ENCODE measurements around the gene WFIKKN2. TPM values are rescaled to one million over a fixed set of nuclear protein-coding genes. Genes with fewer than 3 reads are reported as not detected.
A peak's percentile ranks its signal among the peaks of the same experiment; 100 is the strongest.

The WFIKKN2 gene
- total RNA-seq, 1 experiment from 2014 or later = not detected

DNA sequence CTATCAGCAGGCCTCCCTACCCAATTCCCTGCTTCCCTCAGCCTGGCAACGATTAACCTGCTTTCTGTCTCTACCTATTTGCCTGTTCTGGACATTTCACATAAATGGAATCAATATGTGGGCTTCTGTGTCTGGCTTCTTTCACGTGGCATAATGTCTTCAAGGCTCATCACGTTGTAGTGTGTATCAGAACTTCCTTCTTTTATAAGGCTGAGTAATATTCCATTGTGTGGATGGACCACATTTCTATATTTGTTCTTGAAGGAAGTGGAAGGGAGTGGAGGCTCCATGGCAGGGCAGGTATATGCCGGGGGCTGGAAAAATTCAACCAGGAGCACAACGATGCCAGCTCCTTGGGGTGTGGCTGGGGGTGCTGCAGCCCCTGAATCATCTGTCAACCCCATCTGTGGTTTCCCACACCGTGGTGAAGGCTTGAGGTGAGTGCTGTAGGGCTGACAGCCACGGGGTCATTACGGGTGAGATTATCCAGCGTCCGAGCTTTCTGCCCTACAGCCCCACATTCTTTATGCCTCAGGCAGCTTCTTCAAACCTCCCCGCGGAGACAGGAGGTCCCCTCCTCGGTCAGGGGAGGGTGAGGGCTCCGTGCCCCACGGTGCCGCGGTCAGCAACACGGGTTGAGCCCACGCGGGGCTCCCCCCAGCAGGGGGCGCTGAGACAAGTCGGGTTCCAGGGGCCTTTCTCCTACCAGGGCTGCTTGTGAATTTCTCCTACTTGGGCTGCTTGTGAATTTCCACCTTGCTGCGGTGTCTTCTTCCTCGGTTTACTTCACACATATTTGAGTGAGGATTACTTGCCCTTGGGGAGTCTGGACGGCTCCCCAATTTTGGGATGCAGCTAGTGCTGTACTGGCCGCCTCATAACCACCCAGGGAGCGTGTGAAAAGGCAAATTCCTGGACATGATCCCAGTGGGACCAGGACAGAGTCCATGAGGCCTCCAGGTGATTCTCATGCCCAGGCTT is 18.3 kb upstream of the WFIKKN2 start:
- no peak overlapping the region for H3K4me3 ChIP-seq (ENCODE audit: low read depth, low read length)
- POLR2A ChIA-PET = interaction anchor here (0.6 kb wide), 1 partner anchor 69 kb away, joined by 4 read pairs; no protein-coding TSS in a partner anchor
- peaks cover 6% of the 10 kb centered on the region for H3K9me3 ChIP-seq
- Mint-ChIP-seq H3K27ac (ENCODE audit: unreplicated experiment) (no peak overlapping the region), H3K27me3 (ENCODE audit: insufficient read depth, unreplicated experiment) (no peaks in the 10 kb centered on the region), H3K4me1 (ENCODE audit: low read depth, unreplicated experiment) (peaks cover 7% of the 10 kb centered on the region), H3K36me3 (ENCODE audit: insufficient read depth, unreplicated experiment) (no peaks in the 10 kb centered on the region), H3K9me3 (ENCODE audit: unreplicated experiment) (peaks cover 16% of the 10 kb centered on the region), H3K4me3 (ENCODE audit: unreplicated experiment) (no peak overlapping the region)
- peaks cover 9% of the 10 kb centered on the region for H3K4me1 ChIP-seq
- H3K36me3 ChIP-seq (ENCODE audit: control insufficient read depth, insufficient read depth, low read length) = no peaks in the 10 kb centered on the region
- H3K27me3 ChIP-seq (replicated peaks; ENCODE audit: control insufficient read depth, insufficient read depth, low read length) = no peaks in the 10 kb centered on the region
- peak in 1 of 2 experiments; percentile 77 for DNase-seq
- intact Hi-C loops (cut with micrococcal nuclease; ENCODE audit: unreplicated experiment) = loop anchor here (1.0 kb wide), 1 partner anchor 24 kb away; no protein-coding TSS in a partner anchor
- TF ChIP-seq, protein P1, sequence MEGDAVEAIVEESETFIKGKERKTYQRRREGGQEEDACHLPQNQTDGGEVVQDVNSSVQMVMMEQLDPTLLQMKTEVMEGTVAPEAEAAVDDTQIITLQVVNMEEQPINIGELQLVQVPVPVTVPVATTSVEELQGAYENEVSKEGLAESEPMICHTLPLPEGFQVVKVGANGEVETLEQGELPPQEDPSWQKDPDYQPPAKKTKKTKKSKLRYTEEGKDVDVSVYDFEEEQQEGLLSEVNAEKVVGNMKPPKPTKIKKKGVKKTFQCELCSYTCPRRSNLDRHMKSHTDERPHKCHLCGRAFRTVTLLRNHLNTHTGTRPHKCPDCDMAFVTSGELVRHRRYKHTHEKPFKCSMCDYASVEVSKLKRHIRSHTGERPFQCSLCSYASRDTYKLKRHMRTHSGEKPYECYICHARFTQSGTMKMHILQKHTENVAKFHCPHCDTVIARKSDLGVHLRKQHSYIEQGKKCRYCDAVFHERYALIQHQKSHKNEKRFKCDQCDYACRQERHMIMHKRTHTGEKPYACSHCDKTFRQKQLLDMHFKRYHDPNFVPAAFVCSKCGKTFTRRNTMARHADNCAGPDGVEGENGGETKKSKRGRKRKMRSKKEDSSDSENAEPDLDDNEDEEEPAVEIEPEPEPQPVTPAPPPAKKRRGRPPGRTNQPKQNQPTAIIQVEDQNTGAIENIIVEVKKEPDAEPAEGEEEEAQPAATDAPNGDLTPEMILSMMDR (IDR thresholded peaks at IDR 0.05; ENCODE audit: insufficient read depth in 1 of 2, low read depth in 1 of 2, low read length in 1 of 2, severe bottlenecking in 1 of 2, unreplicated experiment in 1 of 2) = peak; percentile 91 to 95
- CTCF ChIA-PET = interaction anchor here (0.5 to 1.7 kb wide), 3 partner anchors 11 to 320 kb away, joined by 4 to 6 read pairs (median 4); no protein-coding TSS in a partner anchor
- BruUV-seq (replicated peaks) = no TSS peak

DNA sequence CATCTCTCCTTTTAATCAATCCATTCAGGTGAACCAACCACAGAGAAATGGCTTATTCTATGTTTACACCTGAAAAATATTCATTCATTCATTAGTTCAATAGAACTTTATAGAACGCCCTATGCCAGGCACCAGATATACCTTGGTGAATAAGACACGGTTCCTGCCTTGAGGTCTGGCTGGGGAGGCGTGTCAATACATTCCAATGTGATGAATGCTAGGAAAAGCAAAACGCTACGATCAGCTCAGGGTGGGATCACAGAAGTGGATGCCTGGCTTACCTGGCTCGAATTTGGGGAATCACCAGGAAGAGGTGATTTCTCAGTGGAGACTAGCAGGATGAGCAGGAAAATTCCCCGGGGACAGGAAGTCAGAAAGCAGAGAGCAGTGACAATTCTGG is 17.5 kb upstream of the WFIKKN2 start:
- no peak overlapping the region for H3K4me3 ChIP-seq (ENCODE audit: low read depth, low read length)
- peaks cover 11% of the 10 kb centered on the region for H3K9me3 ChIP-seq
- no TSS peak for BruUV-seq (replicated peaks)
- intact Hi-C loops (cut with micrococcal nuclease; ENCODE audit: unreplicated experiment) = loop anchor here (1.0 kb wide), 1 partner anchor 23 kb away; no protein-coding TSS in a partner anchor
- Mint-ChIP-seq H3K36me3 (ENCODE audit: insufficient read depth, unreplicated experiment) (no peaks in the 10 kb centered on the region), H3K9me3 (ENCODE audit: unreplicated experiment) (peaks cover 16% of the 10 kb centered on the region), H3K4me3 (ENCODE audit: unreplicated experiment) (no peak overlapping the region), H3K27me3 (ENCODE audit: insufficient read depth, unreplicated experiment) (no peaks in the 10 kb centered on the region), H3K4me1 (ENCODE audit: low read depth, unreplicated experiment) (peaks cover 7% of the 10 kb centered on the region), H3K27ac (ENCODE audit: unreplicated experiment) (peak overlapping the region; percentile 1)
- TF ChIP-seq, protein P1 (IDR thresholded peaks at IDR 0.05; ENCODE audit: insufficient read depth in 1 of 2, low read depth in 1 of 2, low read length in 1 of 2, severe bottlenecking in 1 of 2, unreplicated experiment in 1 of 2) = no peak
- H3K36me3 ChIP-seq (ENCODE audit: control insufficient read depth, insufficient read depth, low read length) = no peaks in the 10 kb centered on the region
- ChIA-PET POLR2A (interaction anchor here (0.6 kb wide), 1 partner anchor 68 kb away, joined by 4 read pairs; no protein-coding TSS in a partner anchor), CTCF (interaction anchor here (0.9 to 1.5 kb wide), 2 partner anchors 12 to 127 kb away, joined by 4 to 5 read pairs; no protein-coding TSS in a partner anchor)
- peak in 1 of 2 experiments; percentile 50 for DNase-seq
- no peaks in the 10 kb centered on the region for H3K27me3 ChIP-seq (replicated peaks; ENCODE audit: control insufficient read depth, insufficient read depth, low read length)
- peaks cover 9% of the 10 kb centered on the region for H3K4me1 ChIP-seq

DNA sequence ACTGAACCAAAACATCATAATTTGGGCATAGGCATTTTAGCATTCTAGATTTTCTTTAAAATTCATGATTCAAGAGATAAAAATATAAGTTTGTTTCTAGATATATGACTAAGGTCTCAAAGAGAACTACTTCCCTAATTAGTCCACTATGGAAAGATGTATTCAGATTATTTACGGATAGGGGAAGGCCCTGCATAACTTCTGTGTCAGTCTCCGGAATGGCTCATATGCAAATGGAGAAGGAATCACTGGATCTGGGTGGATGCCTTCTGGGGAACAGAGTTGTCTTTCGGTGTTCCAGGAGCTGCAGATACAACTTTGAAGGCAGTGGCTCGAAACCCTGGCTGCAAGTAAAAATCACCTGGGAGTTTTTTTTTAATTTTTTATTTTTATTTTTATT is 17.1 kb upstream of the WFIKKN2 start:
- H3K4me3 ChIP-seq (ENCODE audit: low read depth, low read length) = no peak overlapping the region

More for the DNA sequence above, 17.1 kb upstream of the WFIKKN2 start:
- H3K27me3 ChIP-seq (replicated peaks; ENCODE audit: control insufficient read depth, insufficient read depth, low read length) = no peaks in the 10 kb centered on the region
- H3K27me3 Mint-ChIP-seq (ENCODE audit: insufficient read depth, unreplicated experiment) = no peaks in the 10 kb centered on the region
- no peaks in the 10 kb centered on the region for H3K36me3 ChIP-seq (ENCODE audit: control insufficient read depth, insufficient read depth, low read length)
- H3K27ac Mint-ChIP-seq (ENCODE audit: unreplicated experiment) = peak overlapping the region; percentile 1
- ChIA-PET CTCF (interaction anchor here (0.9 to 1.5 kb wide), 2 partner anchors 12 to 127 kb away, joined by 4 to 5 read pairs; no protein-coding TSS in a partner anchor), POLR2A (no interaction called here)
- H3K4me3 Mint-ChIP-seq (ENCODE audit: unreplicated experiment) = no peak overlapping the region
- peaks cover 7% of the 10 kb centered on the region for H3K4me1 Mint-ChIP-seq (ENCODE audit: low read depth, unreplicated experiment)
- intact Hi-C loops (cut with micrococcal nuclease; ENCODE audit: unreplicated experiment) = no loop called here
- no peaks in the 10 kb centered on the region for H3K36me3 Mint-ChIP-seq (ENCODE audit: insufficient read depth, unreplicated experiment)
- TF ChIP-seq, protein P1 (IDR thresholded peaks at IDR 0.05; ENCODE audit: insufficient read depth in 1 of 2, low read depth in 1 of 2, low read length in 1 of 2, severe bottlenecking in 1 of 2, unreplicated experiment in 1 of 2) = no peak
- peaks cover 13% of the 10 kb centered on the region for H3K9me3 Mint-ChIP-seq (ENCODE audit: unreplicated experiment)
- DNase-seq = no peak
- peaks cover 9% of the 10 kb centered on the region for H3K4me1 ChIP-seq
- H3K9me3 ChIP-seq = peaks cover 14% of the 10 kb centered on the region
- BruUV-seq (replicated peaks) = no TSS peak
